Body of pancreas (tissue), 4 donors: Measurements from ENCODE around the gene SLC51A. TPM values are rescaled to one million over a fixed set of nuclear protein-coding genes. Genes with fewer than 3 reads are reported as not detected.

Experiments used
- ATAC-seq: fragments of 150-250 bp; one replicate; pipeline ENCODE4 v1.9.1; 2016
- DNase-seq, 4 donors: peaks; one replicate each; pipeline ENCODE4 v3.0.0-alpha.2; 2019
- H3K27ac ChIP-seq, 4 donors: fragments of 200-600 bp; sonication (generic); 1 replicate in 3 of 4; 2 replicates in 1 of 4; pipeline versions ENCODE4 v1.5.1 to v1.6.1; 2016 to 2019; ENCODE audit warnings: mild to moderate bottlenecking in 1 of 4, mixed read lengths in 1 of 4, moderate library complexity in 1 of 4
- H3K27me3 ChIP-seq, 2 donors: fragments of 200-600 bp; sonication (generic); one replicate each; pipeline ENCODE4 v1.6.0; 2016; ENCODE audit warnings: mild to moderate bottlenecking in 1 of 2
- H3K36me3 ChIP-seq, 2 donors: fragments of 200-600 bp; sonication (generic); replicated peaks in 1 of 2; 2 replicates each; pipeline ENCODE4 v1.5.1; 2016; ENCODE audit warnings: low read depth in 2 of 2; ENCODE audit not compliant: insufficient read depth in 1 of 2
- H3K4me1 ChIP-seq: fragments of 200-600 bp; sonication (generic); one replicate; pipeline ENCODE4 v1.6.0; 2016
- H3K4me3 ChIP-seq, 2 donors: fragments of 200-600 bp; sonication (generic); 1 replicate in 1 of 2; 2 replicates in 1 of 2; pipeline ENCODE4 v1.5.1; 2016 to 2019
- H3K9me3 ChIP-seq, 3 donors: fragments of 200-600 bp; sonication (generic); 1 replicate in 2 of 3; 2 replicates in 1 of 3; pipeline ENCODE4 v1.5.1; 2016
- CTCF ChIP-seq, 7 experiments: fragments of 450-650 bp in 4 of 7; fragments of 200-600 bp in 3 of 7; sonication (generic) in 3 of 7; IDR thresholded peaks; one replicate each; pipeline ENCODE4 v1.5.1; 2016 to 2019; ENCODE audit warnings: antibody characterized with exemption in 7 of 7
- POLR2A ChIP-seq, 3 donors: fragments of 450-650 bp; IDR thresholded peaks; one replicate each; pipeline ENCODE4 v1.6.1; 2016; ENCODE audit warnings: antibody characterized with exemption in 3 of 3, mild to moderate bottlenecking in 2 of 3
- WGBS, 2 donors: methylation state at CpG; one replicate each; pipeline ENCODE4 v1.1.5; 2017; 5-methylcytosine and 5-hydroxymethylcytosine counted together
- intact Hi-C: fragments of 100-400 bp; cut with DNase I; formaldehyde crosslinking; loops from one replicate; pipeline ENCODE4 v1.15.1; 2023
- total RNA-seq, 2 donors: library from RNA; depleted of rRNA; stranded (reverse); fragments of >200 nt; gene quantifications; one replicate each; pipeline ENCODE4 v1.1.0, GENCODE V29; 2016

The SLC51A gene
- total RNA-seq, 2 donors from 2014 or later = 0.26 TPM; not detected in 1

GRCh38 chr3:196251918-196252317, 35.6 kb downstream of the SLC51A start:
- ATAC-seq (no peak), DNase-seq (no peak)
- TF ChIP-seq POLR2A (IDR thresholded peaks at IDR 0.05) (no peak), CTCF (IDR thresholded peaks at IDR 0.05) (no peak)
- H3K27ac ChIP-seq = no peak overlapping the region
- intact Hi-C loops = loop anchor here (10.0 kb wide), 1 partner anchor 433 kb away; no protein-coding TSS in a partner anchor
- no peak overlapping the region for H3K4me3 ChIP-seq
- peaks cover 0 to 17% of the 10 kb centered on the region in 2 donors for H3K36me3 ChIP-seq
- H3K27me3 ChIP-seq = no peaks in the 10 kb centered on the region
- no peaks in the 10 kb centered on the region for H3K9me3 ChIP-seq
- H3K4me1 ChIP-seq = no peaks in the 10 kb centered on the region
- 95 to 96% methylated on average over 16 of the region's 16 CpGs for WGBS, 2 donors

- intact Hi-C loops = loop anchor here (10.0 kb wide), 1 partner anchor 430 kb away; no protein-coding TSS in a partner anchor
- H3K36me3 ChIP-seq = peaks cover 0 to 9% of the 10 kb centered on the region in 2 donors
- ATAC-seq (no peak), DNase-seq (no peak)
- H3K4me1 ChIP-seq = no peaks in the 10 kb centered on the region
- TF ChIP-seq CTCF (IDR thresholded peaks at IDR 0.05) (no peak), POLR2A (IDR thresholded peaks at IDR 0.05) (no peak)
- no peaks in the 10 kb centered on the region for H3K9me3 ChIP-seq
- no peak overlapping the region for H3K27ac ChIP-seq
- H3K27me3 ChIP-seq = no peaks in the 10 kb centered on the region
- 60 to 74% methylated on average over 5 of the region's 5 CpGs for WGBS, 2 donors
- H3K4me3 ChIP-seq = no peak overlapping the region
Observed at GRCh38 chr3:196254376-196255283, 38.3 kb downstream of the SLC51A start.

GRCh38 chr3:196255776-196256175, 39.4 kb downstream of the SLC51A start:
- 45 to 63% methylated on average over 1 of the region's 1 CpG for WGBS, 2 donors
- TF ChIP-seq CTCF (IDR thresholded peaks at IDR 0.05) = no peak
- no peak for TF ChIP-seq POLR2A (IDR thresholded peaks at IDR 0.05)
- intact Hi-C loops = loop anchor here (10.0 kb wide), 1 partner anchor 429 kb away; no protein-coding TSS in a partner anchor

GRCh38 chr3:196260784-196261183, 44.5 kb downstream of the SLC51A start:
- intact Hi-C loops = no loop called here
- no peaks in the 10 kb centered on the region for H3K4me1 ChIP-seq
- WGBS, 2 donors = 94 to 98% methylated on average over 4 of the region's 4 CpGs
- no peaks in the 10 kb centered on the region for H3K9me3 ChIP-seq
- H3K4me3 ChIP-seq = no peak overlapping the region
- H3K27me3 ChIP-seq = no peaks in the 10 kb centered on the region
- H3K36me3 ChIP-seq = peaks cover 0 to 7% of the 10 kb centered on the region in 2 donors
- H3K27ac ChIP-seq = no peak overlapping the region
- no peak for ATAC-seq
- TF ChIP-seq CTCF (IDR thresholded peaks at IDR 0.05) (no peak), POLR2A (IDR thresholded peaks at IDR 0.05) (no peak)
- no peak for DNase-seq

More at GRCh38 chr3:196255776-196256175, 39.4 kb downstream of the SLC51A start:
- Histone ChIP-seq H3K27me3 (no peaks in the 10 kb centered on the region), H3K4me3 (no peak overlapping the region), H3K4me1 (no peaks in the 10 kb centered on the region), H3K27ac (no peak overlapping the region), H3K36me3 (peaks cover 0 to 9% of the 10 kb centered on the region in 2 donors), H3K9me3 (no peaks in the 10 kb centered on the region)
- no peak for DNase-seq
- no peak for ATAC-seq
